ENCODE results near the gene CORO1C. TPM values are rescaled to one million over a fixed set of nuclear protein-coding genes. Genes with fewer than 3 reads are reported as not detected.

CORO1C gene
- polyA plus RNA-seq, 1 donor from 2014 or later = 123 TPM

GRCh38 chr12:108648371-108648770 lies 82.9 kb downstream of the CORO1C start:
- no peak overlapping the region for H3K4me3 ChIP-seq (ENCODE audit: low read length)

GRCh38 chr12:108647585-108648287 lies 83.6 kb downstream of the CORO1C start:
- H3K9me3 ChIP-seq (ENCODE audit: low read length) = no peaks in the 10 kb centered on the region
- no peaks in the 10 kb centered on the region for H3F3A ChIP-seq (ENCODE audit: insufficient read depth, low read length, poor library complexity, severe bottlenecking)
- no peak overlapping the region for H3K9ac ChIP-seq (ENCODE audit: low read length)
- no peaks in the 10 kb centered on the region for H4K20me1 ChIP-seq (ENCODE audit: insufficient read depth)
- no peak overlapping the region for H3K4me2 ChIP-seq (ENCODE audit: low read length)
- H3K9me2 ChIP-seq (ENCODE audit: insufficient read depth, low read length) = no peaks in the 10 kb centered on the region
- H3K79me2 ChIP-seq (replicated peaks; ENCODE audit: insufficient read depth, low read length) = no peaks in the 10 kb centered on the region
- H3K27me3 ChIP-seq (ENCODE audit: insufficient read depth, low read depth, low read length) = no peaks in the 10 kb centered on the region
- no peak overlapping the region for H3K4me3 ChIP-seq (ENCODE audit: low read length)
- H3K36me3 ChIP-seq (ENCODE audit: insufficient read depth, low read length) = peaks cover 12% of the 10 kb centered on the region
- no peak for TF ChIP-seq CTCF (IDR thresholded peaks at IDR 0.05; ENCODE audit: poor library complexity, severe bottlenecking)
- no peak for TF ChIP-seq EP300 (conservative IDR thresholded peaks at IDR 0.05; ENCODE audit: poor library complexity, severe bottlenecking)
- TF ChIP-seq SMC3 (conservative IDR thresholded peaks at IDR 0.05; ENCODE audit: poor library complexity) = no peak
- TF ChIP-seq REST (IDR thresholded peaks at IDR 0.05; ENCODE audit: borderline replicate concordance) = no peak
- no peak for TF ChIP-seq EZH2 (IDR thresholded peaks at IDR 0.05; ENCODE audit: borderline replicate concordance, insufficient read depth, low read length, poor library complexity, severe bottlenecking)
- no peak for TF ChIP-seq TAF1 (IDR thresholded peaks at IDR 0.05; ENCODE audit: low read depth)
- TF ChIP-seq MXI1 (conservative IDR thresholded peaks at IDR 0.05; ENCODE audit: poor library complexity, severe bottlenecking) = no peak
- TF ChIP-seq POLR2AphosphoS5 (IDR thresholded peaks at IDR 0.05) = no peak
- TF ChIP-seq RAD21 (conservative IDR thresholded peaks at IDR 0.05) = no peak
- no peak overlapping the region for H2AFZ ChIP-seq (ENCODE audit: low read depth, low read length)
- H3K27ac ChIP-seq (ENCODE audit: low read length) = no peak overlapping the region

More at GRCh38 chr12:108648371-108648770, 82.9 kb downstream of the CORO1C start:
- H3K79me2 ChIP-seq (replicated peaks; ENCODE audit: insufficient read depth, low read length) = no peaks in the 10 kb centered on the region
- no peak overlapping the region for H3K27ac ChIP-seq (ENCODE audit: low read length)
- no peaks in the 10 kb centered on the region for H4K20me1 ChIP-seq (ENCODE audit: insufficient read depth)
- no peaks in the 10 kb centered on the region for H3K9me3 ChIP-seq (ENCODE audit: low read length)
- H3K27me3 ChIP-seq (ENCODE audit: insufficient read depth, low read depth, low read length) = no peaks in the 10 kb centered on the region
- H2AFZ ChIP-seq (ENCODE audit: low read depth, low read length) = no peak overlapping the region
- H3K36me3 ChIP-seq (ENCODE audit: insufficient read depth, low read length) = peaks cover 12% of the 10 kb centered on the region
- H3K9ac ChIP-seq (ENCODE audit: low read length) = no peak overlapping the region
- H3F3A ChIP-seq (ENCODE audit: insufficient read depth, low read length, poor library complexity, severe bottlenecking) = no peaks in the 10 kb centered on the region
- no peak for TF ChIP-seq CTCF (IDR thresholded peaks at IDR 0.05; ENCODE audit: poor library complexity, severe bottlenecking)
- TF ChIP-seq POLR2AphosphoS5 (IDR thresholded peaks at IDR 0.05) = no peak
- TF ChIP-seq SMC3 (conservative IDR thresholded peaks at IDR 0.05; ENCODE audit: poor library complexity) = no peak
- TF ChIP-seq RAD21 (conservative IDR thresholded peaks at IDR 0.05) = no peak
- TF ChIP-seq EZH2 (IDR thresholded peaks at IDR 0.05; ENCODE audit: borderline replicate concordance, insufficient read depth, low read length, poor library complexity, severe bottlenecking) = no peak
- no peak for TF ChIP-seq TAF1 (IDR thresholded peaks at IDR 0.05; ENCODE audit: low read depth)
- no peak for TF ChIP-seq MXI1 (conservative IDR thresholded peaks at IDR 0.05; ENCODE audit: poor library complexity, severe bottlenecking)
- no peaks in the 10 kb centered on the region for H3K9me2 ChIP-seq (ENCODE audit: insufficient read depth, low read length)
- no peak overlapping the region for H3K4me2 ChIP-seq (ENCODE audit: low read length)
